Neural cell (in vitro differentiated cells): ENCODE results near the gene SIK3. TPM values are rescaled to one million over a fixed set of nuclear protein-coding genes. Genes with fewer than 3 reads are reported as not detected.

Experiments
- H2AFZ ChIP-seq: fragments of 200-600, 300-800 bp; sonication (generic), shearing (Covaris generic); 2 replicates; pipeline ENCODE4 v1.6.0; 2014; ENCODE audit warnings: low read depth, mild to moderate bottlenecking, antibody characterized with exemption, low read length, moderate library complexity
- H3F3A ChIP-seq: fragments of 200-600 bp; shearing (Covaris generic); 2 replicates; pipeline ENCODE4 v1.6.1; 2016; ENCODE audit warnings: mild to moderate bottlenecking, moderate library complexity, mixed read lengths, antibody characterized with exemption, low read length; ENCODE audit not compliant: insufficient read depth, poor library complexity, severe bottlenecking
- H3K27ac ChIP-seq: fragments of 200-600, 300-800 bp; sonication (generic), shearing (Covaris generic); 2 replicates; pipeline ENCODE4 v1.5.1; 2014; ENCODE audit warnings: mild to moderate bottlenecking, low read length, moderate library complexity
- H3K27me3 ChIP-seq: fragments of 300-800, 200-600 bp; sonication (generic), shearing (Covaris generic); 2 replicates; pipeline ENCODE4 v1.6.0; 2014; ENCODE audit warnings: mild to moderate bottlenecking, low read depth, low read length, moderate library complexity; ENCODE audit not compliant: insufficient read depth
- H3K36me3 ChIP-seq: fragments of 300-800, 200-600 bp; sonication (generic), shearing (Covaris generic); 2 replicates; pipeline ENCODE4 v1.5.1; 2014; ENCODE audit warnings: mild to moderate bottlenecking, antibody characterized with exemption, low read length, moderate library complexity; ENCODE audit not compliant: insufficient read depth
- H3K4me2 ChIP-seq: fragments of 300-800, 200-600 bp; sonication (generic), shearing (Covaris generic); 2 replicates; pipeline ENCODE4 v1.6.0; 2014; ENCODE audit warnings: mild to moderate bottlenecking, low read length
- H3K4me3 ChIP-seq: fragments of 300-800, 200-600 bp; sonication (generic), shearing (Covaris generic); 2 replicates; pipeline ENCODE4 v1.5.1; 2014; ENCODE audit warnings: mild to moderate bottlenecking, low read length, moderate library complexity
- H3K79me2 ChIP-seq: fragments of 200-600 bp; shearing (Covaris generic); replicated peaks from 2 replicates; pipeline ENCODE4 v1.6.0; 2014; ENCODE audit warnings: mild to moderate bottlenecking, low read length, moderate library complexity; ENCODE audit not compliant: insufficient read depth
- H3K9ac ChIP-seq: fragments of 300-800, 200-600 bp; sonication (generic), shearing (Covaris generic); 2 replicates; pipeline ENCODE4 v1.6.1; 2016; ENCODE audit warnings: mild to moderate bottlenecking, low read length, mixed read lengths
- H3K9me2 ChIP-seq: fragments of 200-600 bp; shearing (Covaris generic); 2 replicates; pipeline ENCODE4 v1.6.1; 2016; ENCODE audit warnings: mild to moderate bottlenecking, low read length, mixed read lengths; ENCODE audit not compliant: insufficient read depth
- H3K9me3 ChIP-seq: fragments of 200-600, 300-800 bp; sonication (generic), shearing (Covaris generic); 2 replicates; pipeline ENCODE4 v1.6.1; 2016; ENCODE audit warnings: mild to moderate bottlenecking, mixed run types, low read length, moderate library complexity, mixed read lengths
- H4K20me1 ChIP-seq: fragments of 200-600 bp; shearing (Covaris generic); 2 replicates; pipeline ENCODE4 v1.6.1; 2016; ENCODE audit warnings: mild to moderate bottlenecking, mixed run types; ENCODE audit not compliant: insufficient read depth
- EP300 ChIP-seq: fragments of 450-650 bp; conservative IDR thresholded peaks from 2 replicates; pipeline ENCODE4 v1.6.1; 2014; ENCODE audit warnings: antibody characterized with exemption, mild to moderate bottlenecking, moderate library complexity; ENCODE audit not compliant: poor library complexity, severe bottlenecking
- EZH2 ChIP-seq: fragments of 200-600, 300-800 bp; shearing (Covaris generic), sonication (generic); IDR thresholded peaks from 2 replicates; pipeline ENCODE4 v1.6.1; 2014; ENCODE audit warnings: antibody characterized with exemption, low read length, borderline replicate concordance, mild to moderate bottlenecking; ENCODE audit not compliant: insufficient read depth, poor library complexity, severe bottlenecking
- MXI1 ChIP-seq: fragments of 450-650 bp; conservative IDR thresholded peaks from 2 replicates; pipeline ENCODE4 v1.6.1; 2014; ENCODE audit warnings: antibody characterized with exemption, mild to moderate bottlenecking; ENCODE audit not compliant: poor library complexity, severe bottlenecking
- POLR2AphosphoS5 ChIP-seq: IDR thresholded peaks from 2 replicates; pipeline ENCODE4 v1.6.1; 2012
- RAD21 ChIP-seq: fragments of 450-650 bp; conservative IDR thresholded peaks from 2 replicates; pipeline ENCODE4 v1.6.1; 2014; ENCODE audit warnings: antibody characterized with exemption, mild to moderate bottlenecking, moderate library complexity
- SMC3 ChIP-seq: fragments of 450-650 bp; conservative IDR thresholded peaks from 2 replicates; pipeline ENCODE4 v1.6.1; 2014; ENCODE audit warnings: antibody characterized with exemption, mild to moderate bottlenecking, moderate library complexity; ENCODE audit not compliant: poor library complexity
- TAF1 ChIP-seq: IDR thresholded peaks from 2 replicates; pipeline ENCODE4 v1.6.1; 2012; ENCODE audit warnings: low read depth
- polyA plus RNA-seq: library from polyadenylated mRNA; depleted of rRNA; stranded (reverse); fragments of >200 nt; gene quantifications from 2 replicates; pipeline ENCODE4 v1.2.3, GENCODE V29; 2014
- TF ChIP-seq, protein P1 (sequence below): fragments of 450-650 bp; IDR thresholded peaks from 2 replicates; pipeline ENCODE4 v1.5.1; 2014; ENCODE audit warnings: antibody characterized with exemption, mild to moderate bottlenecking, moderate library complexity; ENCODE audit not compliant: poor library complexity, severe bottlenecking
- TF ChIP-seq, protein P2 (sequence below): IDR thresholded peaks from 2 replicates; pipeline ENCODE4 v1.6.1; 2012; ENCODE audit warnings: borderline replicate concordance

Gene SIK3
- polyA plus RNA-seq, 1 donor from 2014 or later, result 11.2 TPM

DNA sequence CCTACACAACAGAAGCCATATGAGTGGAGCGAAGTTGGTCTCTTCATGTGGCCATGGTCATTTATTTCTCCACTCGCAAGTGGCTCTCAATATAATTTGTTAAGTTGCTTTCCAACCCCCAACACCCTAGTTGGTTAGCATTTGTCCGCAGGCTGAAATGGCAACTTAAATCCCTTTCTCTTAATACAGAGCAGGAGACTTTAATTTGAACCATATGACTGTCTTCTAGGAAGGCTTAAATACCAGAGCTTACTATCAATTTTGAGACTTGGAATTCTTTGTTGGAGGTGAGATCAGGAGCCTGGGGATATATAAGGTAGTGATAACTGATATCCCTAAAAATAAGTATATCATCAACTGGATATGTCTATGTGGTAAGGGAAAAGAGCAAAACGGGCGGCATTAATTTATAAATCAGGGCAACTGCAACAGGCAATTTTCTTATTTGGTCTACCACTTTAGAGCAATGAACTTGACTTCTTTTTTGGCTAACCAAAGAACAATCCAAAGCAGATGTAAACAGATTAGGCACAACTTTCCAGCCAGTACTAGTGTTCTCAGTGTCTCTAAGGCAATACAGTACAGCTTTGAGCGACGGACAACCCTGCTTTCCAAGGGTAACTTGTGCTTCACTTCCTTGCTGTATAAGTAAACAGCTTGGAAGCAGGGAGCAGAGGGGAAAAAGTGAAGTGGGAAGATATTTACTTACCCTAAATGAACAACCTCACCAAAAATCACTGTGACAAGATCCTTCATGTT lies 186.1 kb downstream of the SIK3 start:
- TF ChIP-seq SMC3 (no peak), MXI1 (no peak), RAD21 (no peak), EZH2 (no peak), EP300 (no peak), TAF1 (no peak), POLR2AphosphoS5 (no peak)
- TF ChIP-seq, protein P1, sequence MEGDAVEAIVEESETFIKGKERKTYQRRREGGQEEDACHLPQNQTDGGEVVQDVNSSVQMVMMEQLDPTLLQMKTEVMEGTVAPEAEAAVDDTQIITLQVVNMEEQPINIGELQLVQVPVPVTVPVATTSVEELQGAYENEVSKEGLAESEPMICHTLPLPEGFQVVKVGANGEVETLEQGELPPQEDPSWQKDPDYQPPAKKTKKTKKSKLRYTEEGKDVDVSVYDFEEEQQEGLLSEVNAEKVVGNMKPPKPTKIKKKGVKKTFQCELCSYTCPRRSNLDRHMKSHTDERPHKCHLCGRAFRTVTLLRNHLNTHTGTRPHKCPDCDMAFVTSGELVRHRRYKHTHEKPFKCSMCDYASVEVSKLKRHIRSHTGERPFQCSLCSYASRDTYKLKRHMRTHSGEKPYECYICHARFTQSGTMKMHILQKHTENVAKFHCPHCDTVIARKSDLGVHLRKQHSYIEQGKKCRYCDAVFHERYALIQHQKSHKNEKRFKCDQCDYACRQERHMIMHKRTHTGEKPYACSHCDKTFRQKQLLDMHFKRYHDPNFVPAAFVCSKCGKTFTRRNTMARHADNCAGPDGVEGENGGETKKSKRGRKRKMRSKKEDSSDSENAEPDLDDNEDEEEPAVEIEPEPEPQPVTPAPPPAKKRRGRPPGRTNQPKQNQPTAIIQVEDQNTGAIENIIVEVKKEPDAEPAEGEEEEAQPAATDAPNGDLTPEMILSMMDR, result no peak
- Histone ChIP-seq H4K20me1 (no peaks in the 10 kb centered on the region), H3K4me3 (no peak overlapping the region), H3K27me3 (no peaks in the 10 kb centered on the region), H3K4me2 (no peak overlapping the region), H3K79me2 (no peaks in the 10 kb centered on the region), H3K36me3 (no peaks in the 10 kb centered on the region), H3K27ac (no peak overlapping the region), H3K9me3 (no peaks in the 10 kb centered on the region), H3F3A (no peaks in the 10 kb centered on the region), H2AFZ (no peak overlapping the region), H3K9me2 (no peaks in the 10 kb centered on the region), H3K9ac (no peak overlapping the region)

DNA sequence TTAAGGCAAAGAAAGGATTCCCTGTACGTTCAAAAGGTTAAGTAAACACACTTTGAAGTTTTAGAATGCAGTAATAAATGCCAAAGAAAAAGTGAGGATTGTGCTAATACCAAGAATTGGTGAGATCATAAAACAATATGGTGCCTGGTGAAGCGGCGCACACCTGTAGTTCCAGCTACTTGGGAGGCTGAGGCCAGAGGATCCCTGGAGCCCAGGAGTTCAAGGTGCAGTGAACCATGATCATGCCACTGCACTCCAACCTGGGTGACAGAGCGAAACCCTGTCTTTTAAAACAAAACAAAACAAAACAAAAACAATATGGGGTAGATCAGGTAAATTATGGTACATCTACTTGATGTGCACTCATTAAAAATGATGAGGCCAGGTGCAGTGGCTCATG lies 187.4 kb downstream of the SIK3 start:
- H3K4me2 ChIP-seq, result no peak overlapping the region
- H3F3A ChIP-seq, result no peaks in the 10 kb centered on the region
- TF ChIP-seq RAD21 (no peak), MXI1 (no peak), SMC3 (no peak), EZH2 (no peak), TAF1 (no peak), POLR2AphosphoS5 (no peak), EP300 (no peak)
- TF ChIP-seq, protein P1, result no peak
- TF ChIP-seq, protein P2, sequence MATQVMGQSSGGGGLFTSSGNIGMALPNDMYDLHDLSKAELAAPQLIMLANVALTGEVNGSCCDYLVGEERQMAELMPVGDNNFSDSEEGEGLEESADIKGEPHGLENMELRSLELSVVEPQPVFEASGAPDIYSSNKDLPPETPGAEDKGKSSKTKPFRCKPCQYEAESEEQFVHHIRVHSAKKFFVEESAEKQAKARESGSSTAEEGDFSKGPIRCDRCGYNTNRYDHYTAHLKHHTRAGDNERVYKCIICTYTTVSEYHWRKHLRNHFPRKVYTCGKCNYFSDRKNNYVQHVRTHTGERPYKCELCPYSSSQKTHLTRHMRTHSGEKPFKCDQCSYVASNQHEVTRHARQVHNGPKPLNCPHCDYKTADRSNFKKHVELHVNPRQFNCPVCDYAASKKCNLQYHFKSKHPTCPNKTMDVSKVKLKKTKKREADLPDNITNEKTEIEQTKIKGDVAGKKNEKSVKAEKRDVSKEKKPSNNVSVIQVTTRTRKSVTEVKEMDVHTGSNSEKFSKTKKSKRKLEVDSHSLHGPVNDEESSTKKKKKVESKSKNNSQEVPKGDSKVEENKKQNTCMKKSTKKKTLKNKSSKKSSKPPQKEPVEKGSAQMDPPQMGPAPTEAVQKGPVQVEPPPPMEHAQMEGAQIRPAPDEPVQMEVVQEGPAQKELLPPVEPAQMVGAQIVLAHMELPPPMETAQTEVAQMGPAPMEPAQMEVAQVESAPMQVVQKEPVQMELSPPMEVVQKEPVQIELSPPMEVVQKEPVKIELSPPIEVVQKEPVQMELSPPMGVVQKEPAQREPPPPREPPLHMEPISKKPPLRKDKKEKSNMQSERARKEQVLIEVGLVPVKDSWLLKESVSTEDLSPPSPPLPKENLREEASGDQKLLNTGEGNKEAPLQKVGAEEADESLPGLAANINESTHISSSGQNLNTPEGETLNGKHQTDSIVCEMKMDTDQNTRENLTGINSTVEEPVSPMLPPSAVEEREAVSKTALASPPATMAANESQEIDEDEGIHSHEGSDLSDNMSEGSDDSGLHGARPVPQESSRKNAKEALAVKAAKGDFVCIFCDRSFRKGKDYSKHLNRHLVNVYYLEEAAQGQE, result no peak
- H2AFZ ChIP-seq, result no peak overlapping the region
- no peaks in the 10 kb centered on the region for H3K27me3 ChIP-seq
- no peak overlapping the region for H3K9ac ChIP-seq
- no peak overlapping the region for H3K4me3 ChIP-seq
- H3K79me2 ChIP-seq, result no peaks in the 10 kb centered on the region
- no peaks in the 10 kb centered on the region for H3K9me3 ChIP-seq
- no peaks in the 10 kb centered on the region for H4K20me1 ChIP-seq
- H3K36me3 ChIP-seq, result no peaks in the 10 kb centered on the region
- H3K9me2 ChIP-seq, result no peaks in the 10 kb centered on the region
- no peak overlapping the region for H3K27ac ChIP-seq
